Measurements from ENCODE around the gene LRRC14B. TPM values are rescaled to one million over a fixed set of nuclear protein-coding genes. Genes with fewer than 3 reads are reported as not detected.

LRRC14B gene
- total RNA-seq, 1 donor from 2014 or later: not detected

DNA sequence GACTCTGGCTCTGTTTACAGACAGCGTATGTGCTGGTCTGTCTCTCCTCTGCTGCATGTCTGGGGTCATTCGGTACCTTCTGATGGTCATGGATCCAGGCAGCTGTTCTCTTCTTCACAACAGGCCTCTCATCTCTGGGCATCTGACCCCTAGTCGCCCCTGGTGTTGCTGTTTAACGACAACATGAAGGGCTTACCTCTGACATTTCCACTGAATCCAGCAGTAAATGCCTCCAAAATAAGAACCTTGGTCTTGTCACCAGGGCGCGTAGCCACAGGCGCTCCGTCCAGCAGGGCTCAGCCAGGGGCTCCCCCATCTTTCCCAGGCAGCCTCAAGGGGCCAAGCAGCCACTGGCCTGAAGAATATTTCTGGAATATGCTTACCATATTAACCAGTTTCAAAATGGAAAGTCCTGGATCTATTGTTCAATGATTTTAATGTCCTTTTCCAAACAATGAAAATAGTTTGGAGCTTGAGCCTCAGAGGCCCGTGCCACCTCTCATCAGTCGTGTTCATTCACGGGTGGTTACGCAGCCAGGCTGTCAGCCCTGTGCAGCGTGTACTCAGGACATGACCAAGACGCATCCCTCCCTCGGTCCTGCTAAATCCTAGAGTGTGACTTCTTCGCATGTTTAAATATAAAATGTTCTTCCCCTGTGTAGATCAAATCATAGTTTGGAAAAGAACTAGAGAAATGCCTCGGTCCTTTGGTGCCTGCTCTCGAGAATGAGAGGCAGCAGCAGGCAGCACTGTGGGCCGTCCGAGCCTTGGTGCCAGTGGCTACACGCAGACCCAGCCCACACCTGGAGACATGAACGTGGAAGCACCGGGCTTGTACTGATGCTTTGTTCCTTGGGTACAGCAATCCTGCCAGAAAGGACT lies 30.1 kb upstream of the LRRC14B start:
- Histone ChIP-seq H3K27ac (no peak overlapping the region), H3K27me3 (ENCODE audit: low read depth) (no peaks in the 10 kb centered on the region), H3K4me1 (no peaks in the 10 kb centered on the region), H3K4me3 (no peak overlapping the region), H3K9me3 (no peaks in the 10 kb centered on the region), H3K36me3 (no peaks in the 10 kb centered on the region)
- DNase-seq: no peak
- intact Hi-C loops (cut with DNase I): no loop called here
- no peak for TF ChIP-seq CTCF (IDR thresholded peaks at IDR 0.05)
- no peak for ATAC-seq

GRCh38 chr5:161803-162110 lies 29.5 kb upstream of the LRRC14B start:
- ATAC-seq (no peak), DNase-seq (no peak)
- no peaks in the 10 kb centered on the region for H3K9me3 ChIP-seq
- H3K4me3 ChIP-seq: no peak overlapping the region
- TF ChIP-seq CTCF (IDR thresholded peaks at IDR 0.05): no peak
- intact Hi-C loops (cut with DNase I): no loop called here
- no peaks in the 10 kb centered on the region for H3K27me3 ChIP-seq (ENCODE audit: low read depth)
- H3K27ac ChIP-seq: no peak overlapping the region
- H3K36me3 ChIP-seq: no peaks in the 10 kb centered on the region
- no peaks in the 10 kb centered on the region for H3K4me1 ChIP-seq

DNA sequence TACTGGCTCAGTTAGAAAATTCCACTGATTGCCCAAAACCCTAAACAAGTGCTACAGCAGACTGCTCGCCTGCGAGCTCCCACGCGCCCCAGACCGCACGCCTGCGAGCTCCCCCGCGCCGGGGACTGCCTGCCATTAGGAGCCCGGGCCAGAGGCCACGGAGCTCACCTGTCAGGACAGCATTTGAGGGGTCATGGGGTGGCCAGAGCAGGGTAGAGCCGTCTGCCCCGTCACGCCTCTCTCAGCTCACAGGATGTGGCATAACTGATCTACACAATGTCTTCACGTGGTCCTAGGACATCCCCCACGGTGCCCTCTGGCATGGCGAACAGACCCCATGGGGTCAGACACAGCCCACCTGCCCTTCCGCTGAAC lies 29.1 kb upstream of the LRRC14B start:
- intact Hi-C loops (cut with DNase I): no loop called here
- DNase-seq: no peak
- no peaks in the 10 kb centered on the region for H3K9me3 ChIP-seq

DNA sequence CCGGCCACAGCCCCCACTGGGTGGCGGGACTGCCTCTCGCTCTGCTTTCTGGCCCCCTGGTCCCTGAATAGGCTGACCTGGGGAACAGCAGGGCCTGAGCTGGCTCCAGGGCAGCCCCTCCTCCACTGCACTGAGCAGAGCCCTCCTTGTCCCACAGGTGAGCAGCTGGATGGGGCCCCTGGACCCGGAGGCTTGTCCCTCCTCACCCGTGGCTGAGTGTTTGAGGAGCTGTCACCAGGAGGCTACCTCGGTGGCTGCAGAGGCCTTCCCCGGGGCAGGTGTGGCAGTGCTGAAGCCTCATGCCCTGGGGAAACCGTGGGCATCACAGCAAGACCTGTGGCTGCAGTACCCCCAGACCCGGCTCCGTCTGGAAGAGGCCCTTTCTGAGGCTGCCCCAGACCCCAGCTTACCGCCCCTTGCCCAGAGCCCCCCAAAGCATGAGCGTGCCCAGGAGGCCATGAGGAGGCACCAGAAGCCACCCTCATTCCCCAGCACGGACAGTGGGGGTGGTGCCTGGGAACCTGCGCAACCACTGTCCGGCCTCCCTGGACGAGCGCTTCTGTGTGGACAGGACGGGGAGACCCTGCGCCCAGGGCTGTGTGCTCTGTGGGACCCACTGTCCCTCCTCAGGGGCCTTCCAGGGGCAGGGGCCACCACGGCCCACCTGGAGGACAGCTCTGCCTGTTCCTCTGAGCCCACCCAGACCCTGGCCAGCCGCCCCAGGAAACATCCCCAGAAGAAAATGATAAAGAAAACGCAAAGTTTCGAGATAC lies 28.5 kb upstream of the LRRC14B start:
- DNase-seq (no peak), ATAC-seq (peak; percentile 9 to 22)
- Histone ChIP-seq H3K36me3 (no peaks in the 10 kb centered on the region), H3K27ac (no peak overlapping the region), H3K9me3 (no peaks in the 10 kb centered on the region), H3K4me3 (no peak overlapping the region), H3K27me3 (ENCODE audit: low read depth) (no peaks in the 10 kb centered on the region), H3K4me1 (no peaks in the 10 kb centered on the region)
- TF ChIP-seq CTCF (IDR thresholded peaks at IDR 0.05): no peak
- intact Hi-C loops (cut with DNase I): no loop called here

More for the DNA sequence above, 29.1 kb upstream of the LRRC14B start:
- Histone ChIP-seq H3K4me1 (no peaks in the 10 kb centered on the region), H3K27ac (no peak overlapping the region), H3K36me3 (no peaks in the 10 kb centered on the region), H3K4me3 (no peak overlapping the region), H3K27me3 (ENCODE audit: low read depth) (no peaks in the 10 kb centered on the region)
- TF ChIP-seq CTCF (IDR thresholded peaks at IDR 0.05): no peak
- peak in 1 of 2 donors; percentile 7 for ATAC-seq

DNA sequence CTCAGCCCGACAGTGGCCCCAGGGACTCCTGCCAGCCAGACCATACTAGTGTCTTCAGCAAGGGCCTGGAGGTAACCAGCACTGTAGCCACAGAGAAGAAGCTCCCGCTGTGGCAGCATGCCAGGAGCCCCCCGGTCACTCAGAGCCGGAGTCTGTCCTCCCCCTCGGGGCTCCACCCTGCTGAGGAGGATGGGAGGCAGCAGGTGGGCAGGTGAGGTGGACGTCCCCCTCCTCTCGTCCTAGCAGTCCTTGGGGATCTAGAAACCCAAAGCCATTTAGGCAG lies 28.0 kb upstream of the LRRC14B start:
- Histone ChIP-seq H3K4me1 (no peaks in the 10 kb centered on the region), H3K27ac (no peak overlapping the region), H3K4me3 (no peak overlapping the region), H3K36me3 (no peaks in the 10 kb centered on the region), H3K9me3 (no peaks in the 10 kb centered on the region), H3K27me3 (ENCODE audit: low read depth) (no peaks in the 10 kb centered on the region)
- intact Hi-C loops (cut with DNase I): no loop called here
- ATAC-seq (no peak), DNase-seq (no peak)
- TF ChIP-seq CTCF (IDR thresholded peaks at IDR 0.05): no peak
